GM23338 (cell line): ENCODE results near the gene PPP4R3C. TPM values are rescaled to one million over a fixed set of nuclear protein-coding genes. Genes with fewer than 3 reads are reported as not detected.

Experiments used
- ATAC-seq: fragments of 200-7000 bp; cut with Tn5 transposase; 3 replicates; pipeline ENCODE4 v1.9.1; 2020
- DNase-seq: peaks from one replicate; pipeline ENCODE4 v3.0.0-alpha.2; 2015; ENCODE audit warnings: low spot score
- H2AFZ ChIP-seq: fragments of 200-600 bp; sonication (generic); 2 replicates; pipeline ENCODE4 v1.8.0; 2016; ENCODE audit warnings: antibody characterized with exemption, mild to moderate bottlenecking, moderate library complexity
- H3F3A ChIP-seq: fragments of 200-600 bp; sonication (generic); replicated peaks from 2 replicates; pipeline ENCODE4 v1.8.0; 2017; ENCODE audit warnings: antibody characterized with exemption, mixed run types, low read depth
- H3K27ac ChIP-seq: fragments of 200-600 bp; sonication (generic); 2 replicates; pipeline ENCODE4 v1.6.1; 2016; ENCODE audit warnings: low read depth
- H3K27me3 ChIP-seq: fragments of 200-600 bp; sonication (generic); 2 replicates; pipeline ENCODE4 v1.8.0; 2016; ENCODE audit warnings: mild to moderate bottlenecking, mixed run types, moderate library complexity; ENCODE audit not compliant: insufficient read depth
- H3K36me3 ChIP-seq: fragments of 200-600 bp; sonication (generic); 2 replicates; pipeline ENCODE4 v1.8.0; 2016; ENCODE audit warnings: mild to moderate bottlenecking; ENCODE audit not compliant: insufficient read depth
- H3K4me1 ChIP-seq: fragments of 200-600 bp; sonication (generic); 2 replicates; pipeline ENCODE4 v1.8.0; 2016; ENCODE audit warnings: mild to moderate bottlenecking, moderate library complexity; ENCODE audit not compliant: insufficient read depth
- H3K4me2 ChIP-seq: fragments of 200-600 bp; sonication (generic); 2 replicates; pipeline ENCODE4 v1.7.1; 2017; ENCODE audit warnings: mixed run types
- H3K4me3 ChIP-seq: fragments of 200-600 bp; sonication (generic); 2 replicates; pipeline ENCODE4 v1.6.1; 2016; ENCODE audit warnings: mixed run types
- H3K79me2 ChIP-seq: fragments of 200-600 bp; sonication (generic); replicated peaks from 2 replicates; pipeline ENCODE4 v1.8.0; 2017; ENCODE audit warnings: mild to moderate bottlenecking; ENCODE audit not compliant: insufficient read depth
- H3K9me2 ChIP-seq: fragments of 200-600 bp; sonication (generic); 2 replicates; pipeline ENCODE4 v1.8.0; 2017; ENCODE audit not compliant: insufficient read depth
- H4K20me1 ChIP-seq: fragments of 200-600 bp; sonication (generic); replicated peaks from 2 replicates; pipeline ENCODE4 v1.8.0; 2017; ENCODE audit warnings: mild to moderate bottlenecking; ENCODE audit not compliant: insufficient read depth
- H3K27ac Mint-ChIP-seq: 2 replicates; pipeline ENCODE4 v1.8.0; 2020; ENCODE audit warnings: inconsistent platforms, mild to moderate bottlenecking, moderate library complexity, mixed read lengths
- H3K27me3 Mint-ChIP-seq: 3 replicates; pipeline ENCODE4 v1.8.0; 2022; ENCODE audit warnings: low read depth, mild to moderate bottlenecking, moderate library complexity, mixed read lengths, inconsistent platforms; ENCODE audit not compliant: insufficient read depth, poor library complexity
- H3K36me3 Mint-ChIP-seq: 3 replicates; pipeline ENCODE4 v1.8.0; 2021; ENCODE audit warnings: low read depth, mild to moderate bottlenecking, inconsistent platforms, moderate library complexity, mixed read lengths
- H3K4me1 Mint-ChIP-seq: 3 replicates; pipeline ENCODE4 v1.8.0; 2020; ENCODE audit warnings: mild to moderate bottlenecking, inconsistent platforms, mixed read lengths
- H3K4me3 Mint-ChIP-seq: 3 replicates; pipeline ENCODE4 v1.8.0; 2021; ENCODE audit warnings: moderate library complexity, mild to moderate bottlenecking, inconsistent platforms, mixed read lengths
- H3K9me3 Mint-ChIP-seq: 3 replicates; pipeline ENCODE4 v1.8.0; 2020; ENCODE audit warnings: moderate library complexity, mild to moderate bottlenecking, inconsistent platforms, mixed read lengths
- CREB1 ChIP-seq: fragments of 250-450 bp; sonication (Bioruptor Pico); IDR thresholded peaks from 2 replicates; pipeline ENCODE4 v1.5.0; 2020; ENCODE audit warnings: low read depth, mild to moderate bottlenecking, moderate library complexity
- ETS1 ChIP-seq: IDR thresholded peaks from 2 replicates; pipeline ENCODE4 v1.6.1; 2016; ENCODE audit warnings: antibody characterized with exemption
- EZH2 ChIP-seq: fragments of 200-600 bp; sonication (generic); IDR thresholded peaks from one replicate; pipeline ENCODE4 v1.8.0; 2017; ENCODE audit warnings: antibody characterized with exemption, mild to moderate bottlenecking, low read depth; ENCODE audit not compliant: unreplicated experiment
- EZH2phosphoT487 ChIP-seq: fragments of 200-600 bp; sonication (generic); IDR thresholded peaks from one replicate; pipeline ENCODE4 v1.8.1; 2018; ENCODE audit warnings: antibody characterized with exemption; ENCODE audit not compliant: unreplicated experiment
- JUNB ChIP-seq: IDR thresholded peaks from one replicate; pipeline ENCODE4 v1.6.1; 2016; ENCODE audit warnings: antibody characterized with exemption; ENCODE audit not compliant: unreplicated experiment
- NANOG ChIP-seq: IDR thresholded peaks from 2 replicates; pipeline ENCODE4 v1.6.1; 2016; ENCODE audit warnings: antibody characterized with exemption, borderline replicate concordance
- POLR2AphosphoS5 ChIP-seq: IDR thresholded peaks from 2 replicates; pipeline ENCODE4 v1.6.1; 2016; ENCODE audit warnings: antibody characterized with exemption, low read depth
- STAT1 ChIP-seq: IDR thresholded peaks from one replicate; pipeline ENCODE4 v1.6.1; 2016; ENCODE audit warnings: antibody characterized with exemption; ENCODE audit not compliant: unreplicated experiment
- ZNF114 ChIP-seq: fragments of 250-450 bp; sonication (Bioruptor Pico); IDR thresholded peaks from 2 replicates; pipeline ENCODE4 v1.5.0; 2020; ENCODE audit warnings: mild to moderate bottlenecking, moderate library complexity
- ZNF331 ChIP-seq: fragments of 250-450 bp; sonication (Bioruptor Pico); IDR thresholded peaks from 2 replicates; pipeline ENCODE4 v1.5.0; 2020; ENCODE audit warnings: low read depth, mild to moderate bottlenecking, moderate library complexity
- polyA plus RNA-seq: library from polyadenylated mRNA; unstranded; fragments of >200 nt; fragmentation: Nextera tagmentation; extraction: Ambion mirVana; gene quantifications from 2 replicates; pipeline ENCODE4 v1.2.1, GENCODE V29; 2016
- total RNA-seq: library from RNA; depleted of rRNA; stranded (reverse); fragments of >200 nt; shearing (Covaris generic); gene quantifications from 2 replicates; pipeline ENCODE4 v1.2.3, GENCODE V29; 2014
- TF ChIP-seq, protein P1 (sequence below): IDR thresholded peaks from one replicate; pipeline ENCODE4 v1.6.1; 2018; ENCODE audit warnings: antibody characterized with exemption; ENCODE audit not compliant: unreplicated experiment
- TF ChIP-seq, protein P2 (sequence below): fragments of 250-450 bp; sonication (Bioruptor Pico); IDR thresholded peaks from 2 replicates; pipeline ENCODE4 v1.5.0; 2020; ENCODE audit warnings: mild to moderate bottlenecking, moderate library complexity
- TF ChIP-seq, protein P3 (sequence below), 2 experiments: fragments of 200-600 bp in 1 of 2; sonication (generic) in 1 of 2; conservative IDR thresholded peaks; 2 replicates each; pipeline versions ENCODE4 v1.5.1 to v1.6.1; 2016 to 2017; ENCODE audit warnings: antibody characterized with exemption in 2 of 2, low read depth in 2 of 2, mild to moderate bottlenecking in 2 of 2, moderate library complexity in 1 of 2

The PPP4R3C gene
- total and polyA plus RNA-seq, 2 experiments from 2014 or later: not detected

- DNase-seq: no peak
- peaks cover 8% of the 10 kb centered on the region; the same call in 2 of the 3 replicates for H3K36me3 Mint-ChIP-seq
- Histone ChIP-seq H3K4me1 (no peaks in the 10 kb centered on the region), H3K27ac (no peak overlapping the region), H3K27me3 (no peaks in the 10 kb centered on the region), H3K4me3 (no peak overlapping the region), H3K4me2 (no peak overlapping the region), H3K79me2 (no peaks in the 10 kb centered on the region), H3K9me2 (no peaks in the 10 kb centered on the region), H2AFZ (no peak overlapping the region), H3F3A (no peaks in the 10 kb centered on the region), H3K36me3 (no peaks in the 10 kb centered on the region), H4K20me1 (no peaks in the 10 kb centered on the region)
- ATAC-seq: no peak
- H3K4me3 Mint-ChIP-seq: no peak overlapping the region
- TF ChIP-seq STAT1 (no peak), NANOG (no peak), ZNF331 (CRISPR knock-in tag) (no peak), EZH2phosphoT487 (no peak), EZH2 (no peak), CREB1 (CRISPR knock-in tag) (no peak), ZNF114 (CRISPR knock-in tag) (no peak), POLR2AphosphoS5 (no peak), JUNB (no peak), ETS1 (no peak)
- TF ChIP-seq, protein P1, sequence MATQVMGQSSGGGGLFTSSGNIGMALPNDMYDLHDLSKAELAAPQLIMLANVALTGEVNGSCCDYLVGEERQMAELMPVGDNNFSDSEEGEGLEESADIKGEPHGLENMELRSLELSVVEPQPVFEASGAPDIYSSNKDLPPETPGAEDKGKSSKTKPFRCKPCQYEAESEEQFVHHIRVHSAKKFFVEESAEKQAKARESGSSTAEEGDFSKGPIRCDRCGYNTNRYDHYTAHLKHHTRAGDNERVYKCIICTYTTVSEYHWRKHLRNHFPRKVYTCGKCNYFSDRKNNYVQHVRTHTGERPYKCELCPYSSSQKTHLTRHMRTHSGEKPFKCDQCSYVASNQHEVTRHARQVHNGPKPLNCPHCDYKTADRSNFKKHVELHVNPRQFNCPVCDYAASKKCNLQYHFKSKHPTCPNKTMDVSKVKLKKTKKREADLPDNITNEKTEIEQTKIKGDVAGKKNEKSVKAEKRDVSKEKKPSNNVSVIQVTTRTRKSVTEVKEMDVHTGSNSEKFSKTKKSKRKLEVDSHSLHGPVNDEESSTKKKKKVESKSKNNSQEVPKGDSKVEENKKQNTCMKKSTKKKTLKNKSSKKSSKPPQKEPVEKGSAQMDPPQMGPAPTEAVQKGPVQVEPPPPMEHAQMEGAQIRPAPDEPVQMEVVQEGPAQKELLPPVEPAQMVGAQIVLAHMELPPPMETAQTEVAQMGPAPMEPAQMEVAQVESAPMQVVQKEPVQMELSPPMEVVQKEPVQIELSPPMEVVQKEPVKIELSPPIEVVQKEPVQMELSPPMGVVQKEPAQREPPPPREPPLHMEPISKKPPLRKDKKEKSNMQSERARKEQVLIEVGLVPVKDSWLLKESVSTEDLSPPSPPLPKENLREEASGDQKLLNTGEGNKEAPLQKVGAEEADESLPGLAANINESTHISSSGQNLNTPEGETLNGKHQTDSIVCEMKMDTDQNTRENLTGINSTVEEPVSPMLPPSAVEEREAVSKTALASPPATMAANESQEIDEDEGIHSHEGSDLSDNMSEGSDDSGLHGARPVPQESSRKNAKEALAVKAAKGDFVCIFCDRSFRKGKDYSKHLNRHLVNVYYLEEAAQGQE: no peak
- TF ChIP-seq, protein P2, sequence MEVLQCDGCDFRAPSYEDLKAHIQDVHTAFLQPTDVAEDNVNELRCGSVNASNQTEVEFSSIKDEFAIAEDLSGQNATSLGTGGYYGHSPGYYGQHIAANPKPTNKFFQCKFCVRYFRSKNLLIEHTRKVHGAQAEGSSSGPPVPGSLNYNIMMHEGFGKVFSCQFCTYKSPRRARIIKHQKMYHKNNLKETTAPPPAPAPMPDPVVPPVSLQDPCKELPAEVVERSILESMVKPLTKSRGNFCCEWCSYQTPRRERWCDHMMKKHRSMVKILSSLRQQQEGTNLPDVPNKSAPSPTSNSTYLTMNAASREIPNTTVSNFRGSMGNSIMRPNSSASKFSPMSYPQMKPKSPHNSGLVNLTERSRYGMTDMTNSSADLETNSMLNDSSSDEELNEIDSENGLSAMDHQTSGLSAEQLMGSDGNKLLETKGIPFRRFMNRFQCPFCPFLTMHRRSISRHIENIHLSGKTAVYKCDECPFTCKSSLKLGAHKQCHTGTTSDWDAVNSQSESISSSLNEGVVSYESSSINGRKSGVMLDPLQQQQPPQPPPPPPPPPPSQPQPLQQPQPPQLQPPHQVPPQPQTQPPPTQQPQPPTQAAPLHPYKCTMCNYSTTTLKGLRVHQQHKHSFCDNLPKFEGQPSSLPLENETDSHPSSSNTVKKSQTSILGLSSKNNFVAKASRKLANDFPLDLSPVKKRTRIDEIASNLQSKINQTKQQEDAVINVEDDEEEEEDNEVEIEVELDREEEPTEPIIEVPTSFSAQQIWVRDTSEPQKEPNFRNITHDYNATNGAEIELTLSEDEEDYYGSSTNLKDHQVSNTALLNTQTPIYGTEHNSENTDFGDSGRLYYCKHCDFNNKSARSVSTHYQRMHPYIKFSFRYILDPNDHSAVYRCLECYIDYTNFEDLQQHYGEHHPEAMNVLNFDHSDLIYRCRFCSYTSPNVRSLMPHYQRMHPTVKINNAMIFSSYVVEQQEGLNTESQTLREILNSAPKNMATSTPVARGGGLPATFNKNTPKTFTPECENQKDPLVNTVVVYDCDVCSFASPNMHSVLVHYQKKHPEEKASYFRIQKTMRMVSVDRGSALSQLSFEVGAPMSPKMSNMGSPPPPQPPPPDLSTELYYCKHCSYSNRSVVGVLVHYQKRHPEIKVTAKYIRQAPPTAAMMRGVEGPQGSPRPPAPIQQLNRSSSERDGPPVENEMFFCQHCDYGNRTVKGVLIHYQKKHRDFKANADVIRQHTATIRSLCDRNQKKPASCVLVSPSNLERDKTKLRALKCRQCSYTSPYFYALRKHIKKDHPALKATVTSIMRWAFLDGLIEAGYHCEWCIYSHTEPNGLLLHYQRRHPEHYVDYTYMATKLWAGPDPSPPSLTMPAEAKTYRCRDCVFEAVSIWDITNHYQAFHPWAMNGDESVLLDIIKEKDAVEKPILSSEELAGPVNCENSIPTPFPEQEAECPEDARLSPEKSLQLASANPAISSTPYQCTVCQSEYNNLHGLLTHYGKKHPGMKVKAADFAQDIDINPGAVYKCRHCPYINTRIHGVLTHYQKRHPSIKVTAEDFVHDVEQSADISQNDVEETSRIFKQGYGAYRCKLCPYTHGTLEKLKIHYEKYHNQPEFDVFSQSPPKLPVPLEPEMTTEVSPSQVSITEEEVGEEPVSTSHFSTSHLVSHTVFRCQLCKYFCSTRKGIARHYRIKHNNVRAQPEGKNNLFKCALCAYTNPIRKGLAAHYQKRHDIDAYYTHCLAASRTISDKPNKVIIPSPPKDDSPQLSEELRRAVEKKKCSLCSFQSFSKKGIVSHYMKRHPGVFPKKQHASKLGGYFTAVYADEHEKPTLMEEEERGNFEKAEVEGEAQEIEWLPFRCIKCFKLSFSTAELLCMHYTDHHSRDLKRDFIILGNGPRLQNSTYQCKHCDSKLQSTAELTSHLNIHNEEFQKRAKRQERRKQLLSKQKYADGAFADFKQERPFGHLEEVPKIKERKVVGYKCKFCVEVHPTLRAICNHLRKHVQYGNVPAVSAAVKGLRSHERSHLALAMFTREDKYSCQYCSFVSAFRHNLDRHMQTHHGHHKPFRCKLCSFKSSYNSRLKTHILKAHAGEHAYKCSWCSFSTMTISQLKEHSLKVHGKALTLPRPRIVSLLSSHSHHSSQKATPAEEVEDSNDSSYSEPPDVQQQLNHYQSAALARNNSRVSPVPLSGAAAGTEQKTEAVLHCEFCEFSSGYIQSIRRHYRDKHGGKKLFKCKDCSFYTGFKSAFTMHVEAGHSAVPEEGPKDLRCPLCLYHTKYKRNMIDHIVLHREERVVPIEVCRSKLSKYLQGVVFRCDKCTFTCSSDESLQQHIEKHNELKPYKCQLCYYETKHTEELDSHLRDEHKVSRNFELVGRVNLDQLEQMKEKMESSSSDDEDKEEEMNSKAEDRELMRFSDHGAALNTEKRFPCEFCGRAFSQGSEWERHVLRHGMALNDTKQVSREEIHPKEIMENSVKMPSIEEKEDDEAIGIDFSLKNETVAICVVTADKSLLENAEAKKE (CRISPR knock-in tag): no peak
- TF ChIP-seq, protein P3, sequence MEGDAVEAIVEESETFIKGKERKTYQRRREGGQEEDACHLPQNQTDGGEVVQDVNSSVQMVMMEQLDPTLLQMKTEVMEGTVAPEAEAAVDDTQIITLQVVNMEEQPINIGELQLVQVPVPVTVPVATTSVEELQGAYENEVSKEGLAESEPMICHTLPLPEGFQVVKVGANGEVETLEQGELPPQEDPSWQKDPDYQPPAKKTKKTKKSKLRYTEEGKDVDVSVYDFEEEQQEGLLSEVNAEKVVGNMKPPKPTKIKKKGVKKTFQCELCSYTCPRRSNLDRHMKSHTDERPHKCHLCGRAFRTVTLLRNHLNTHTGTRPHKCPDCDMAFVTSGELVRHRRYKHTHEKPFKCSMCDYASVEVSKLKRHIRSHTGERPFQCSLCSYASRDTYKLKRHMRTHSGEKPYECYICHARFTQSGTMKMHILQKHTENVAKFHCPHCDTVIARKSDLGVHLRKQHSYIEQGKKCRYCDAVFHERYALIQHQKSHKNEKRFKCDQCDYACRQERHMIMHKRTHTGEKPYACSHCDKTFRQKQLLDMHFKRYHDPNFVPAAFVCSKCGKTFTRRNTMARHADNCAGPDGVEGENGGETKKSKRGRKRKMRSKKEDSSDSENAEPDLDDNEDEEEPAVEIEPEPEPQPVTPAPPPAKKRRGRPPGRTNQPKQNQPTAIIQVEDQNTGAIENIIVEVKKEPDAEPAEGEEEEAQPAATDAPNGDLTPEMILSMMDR (conservative IDR thresholded peaks at IDR 0.05; ENCODE audit: low read depth in 2 of 2): no peak
- H3K4me1 Mint-ChIP-seq: no peaks in the 10 kb centered on the region
- peaks cover 17% of the 10 kb centered on the region; the same call in 2 of the 3 replicates for H3K9me3 Mint-ChIP-seq
- no peaks in the 10 kb centered on the region for H3K27me3 Mint-ChIP-seq
- H3K27ac Mint-ChIP-seq: no peak overlapping the region
These were observed 16.7 kb downstream of the PPP4R3C start for GRCh38 chrX:27446423-27446822.
